Transverse colon (tissue), 4 donors: Measurements from ENCODE around the gene TNFRSF12A. TPM values are rescaled to one million over a fixed set of nuclear protein-coding genes. Genes with fewer than 3 reads are reported as not detected.

ENCODE experiments used
- DNase-seq: peaks from one replicate; pipeline ENCODE4 v3.0.0-alpha.2; 2019
- H3K27ac ChIP-seq, 4 donors: fragments of 200-600 bp; sonication (generic); 2 replicates each; pipeline ENCODE4 v1.5.1; 2016 to 2018; ENCODE audit warnings: inconsistent platforms in 4 of 4
- H3K27me3 ChIP-seq: fragments of 200-600 bp; sonication (generic); 2 replicates; pipeline ENCODE4 v1.5.1; 2017; ENCODE audit warnings: inconsistent platforms
- H3K36me3 ChIP-seq, 4 donors: fragments of 200-600 bp; sonication (generic); 2 replicates each; pipeline ENCODE4 v1.5.1; 2017 to 2019; ENCODE audit warnings: inconsistent platforms in 4 of 4
- H3K4me1 ChIP-seq, 4 donors: fragments of 200-600 bp; sonication (generic); 2 replicates each; pipeline ENCODE4 v1.5.1; 2017 to 2020; ENCODE audit warnings: inconsistent platforms in 4 of 4
- H3K4me3 ChIP-seq, 4 donors: fragments of 200-600 bp; sonication (generic); 1 replicate in 1 of 4; 2 replicates in 3 of 4; pipeline versions ENCODE4 v1.5.1 to v1.6.1; 2017 to 2019; ENCODE audit warnings: inconsistent platforms in 4 of 4
- H3K9me3 ChIP-seq, 2 donors: fragments of 200-600 bp; sonication (generic); 2 replicates each; pipeline ENCODE4 v1.5.1; 2017 to 2019; ENCODE audit warnings: inconsistent platforms in 2 of 2
- EP300 ChIP-seq: sonication (generic); formaldehyde crosslinking; IDR thresholded peaks from one replicate; pipeline ENCODE4 v1.6.1; 2017; ENCODE audit warnings: antibody characterized with exemption, low read depth
- POLR2A ChIP-seq: fragments of 450-650 bp; IDR thresholded peaks from one replicate; pipeline ENCODE4 v1.6.1; 2016; ENCODE audit warnings: antibody characterized with exemption, mild to moderate bottlenecking, moderate library complexity
- POLR2AphosphoS5 ChIP-seq, 3 donors: sonication (generic); formaldehyde crosslinking; IDR thresholded peaks; one replicate each; pipeline ENCODE4 v1.6.1; 2016; ENCODE audit warnings: antibody characterized with exemption in 3 of 3
- WGBS, 2 donors: methylation state at CpG; one replicate each; pipeline ENCODE4 v1.1.5; 2018; ENCODE audit warnings: low coverage in 1 of 2; 5-methylcytosine and 5-hydroxymethylcytosine counted together
- in situ Hi-C, 4 donors: fragments of 200-750 bp; cut with MboI; loops; one replicate each; pipeline versions ENCODE4 v1.15.0 to v1.15.1; 2017; ENCODE audit warnings: low sequenced_read_pairs in 3 of 4, low pct_ligation_motif_present in 1 of 4, low pct_unique_long_range_greater_than_20kb in 1 of 4
- intact Hi-C: fragments of 100-400 bp; cut with DNase I; formaldehyde crosslinking; loops from one replicate; pipeline ENCODE4 v1.15.1; 2023; ENCODE audit warnings: low total_unique reads
- total RNA-seq, 4 donors: library from RNA; depleted of rRNA; stranded (reverse); fragments of >200 nt; gene quantifications; one replicate each; pipeline ENCODE4 v1.1.0, GENCODE V29; 2016
- TF ChIP-seq, protein P1 (sequence below), 5 experiments: fragments of 200-600 bp in 3 of 5; fragments of 450-650 bp in 2 of 5; sonication (generic) in 3 of 5; IDR thresholded peaks; 1 replicate in 2 of 5; 2 replicates in 3 of 5; pipeline ENCODE4 v1.5.1; 2016 to 2017; ENCODE audit warnings: antibody characterized with exemption in 5 of 5, inconsistent platforms in 3 of 5, mild to moderate bottlenecking in 2 of 5, moderate library complexity in 1 of 5

Gene TNFRSF12A
- total RNA-seq, 4 donors from 2014 or later: 13.3 to 50.5 (median 19.9) TPM

DNA sequence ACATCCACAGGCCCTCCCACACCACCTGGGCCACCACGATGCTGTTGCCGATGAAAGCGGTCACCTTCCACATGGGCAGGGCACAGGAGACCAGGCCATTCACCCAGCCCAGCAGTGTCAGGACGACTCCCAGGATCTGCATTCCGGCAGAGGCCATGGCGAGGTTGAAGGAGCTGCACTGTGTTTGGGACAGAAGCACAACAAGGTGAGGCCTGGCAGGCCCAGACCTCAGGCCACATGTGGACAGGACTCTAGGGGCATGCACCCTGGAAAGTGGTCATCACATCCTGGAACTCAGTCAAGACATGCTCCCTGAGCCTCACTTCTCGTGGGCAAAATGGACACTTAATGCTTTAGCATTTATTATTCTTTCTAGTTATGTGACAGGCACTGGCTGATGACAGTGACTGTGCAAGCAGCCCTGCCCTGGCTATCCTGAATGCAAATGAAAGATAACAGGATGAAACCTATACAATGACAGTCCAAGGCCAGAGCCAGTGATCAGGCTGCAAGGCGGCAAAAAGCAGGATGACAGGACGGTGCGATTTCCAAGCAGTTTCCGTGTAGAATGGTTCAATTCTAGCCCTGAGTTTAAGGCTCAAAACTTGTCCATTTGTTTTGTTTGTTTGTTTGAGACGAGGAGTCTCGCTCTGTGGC, 4.2 kb upstream of the TNFRSF12A start:
- in situ Hi-C loops: no loop called here
- Histone ChIP-seq H3K27ac (no peak overlapping the region), H3K4me1 (peaks cover 3 to 28% (median 13%) of the 10 kb centered on the region in 4 donors), H3K4me3 (no peak overlapping the region), H3K9me3 (no peaks in the 10 kb centered on the region), H3K36me3 (no peaks in the 10 kb centered on the region), H3K27me3 (peaks cover 47% of the 10 kb centered on the region)
- 81 to 100% methylated on average over 3 to 12 of the region's 13 CpGs for WGBS, 2 donors
- no peak for DNase-seq
- intact Hi-C loops: no loop called here
- no peak for TF ChIP-seq EP300
- TF ChIP-seq, protein P1, sequence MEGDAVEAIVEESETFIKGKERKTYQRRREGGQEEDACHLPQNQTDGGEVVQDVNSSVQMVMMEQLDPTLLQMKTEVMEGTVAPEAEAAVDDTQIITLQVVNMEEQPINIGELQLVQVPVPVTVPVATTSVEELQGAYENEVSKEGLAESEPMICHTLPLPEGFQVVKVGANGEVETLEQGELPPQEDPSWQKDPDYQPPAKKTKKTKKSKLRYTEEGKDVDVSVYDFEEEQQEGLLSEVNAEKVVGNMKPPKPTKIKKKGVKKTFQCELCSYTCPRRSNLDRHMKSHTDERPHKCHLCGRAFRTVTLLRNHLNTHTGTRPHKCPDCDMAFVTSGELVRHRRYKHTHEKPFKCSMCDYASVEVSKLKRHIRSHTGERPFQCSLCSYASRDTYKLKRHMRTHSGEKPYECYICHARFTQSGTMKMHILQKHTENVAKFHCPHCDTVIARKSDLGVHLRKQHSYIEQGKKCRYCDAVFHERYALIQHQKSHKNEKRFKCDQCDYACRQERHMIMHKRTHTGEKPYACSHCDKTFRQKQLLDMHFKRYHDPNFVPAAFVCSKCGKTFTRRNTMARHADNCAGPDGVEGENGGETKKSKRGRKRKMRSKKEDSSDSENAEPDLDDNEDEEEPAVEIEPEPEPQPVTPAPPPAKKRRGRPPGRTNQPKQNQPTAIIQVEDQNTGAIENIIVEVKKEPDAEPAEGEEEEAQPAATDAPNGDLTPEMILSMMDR (IDR thresholded peaks at IDR 0.05): no peak
- TF ChIP-seq POLR2A: no peak
- no peak for TF ChIP-seq POLR2AphosphoS5 (IDR thresholded peaks at IDR 0.05)

DNA sequence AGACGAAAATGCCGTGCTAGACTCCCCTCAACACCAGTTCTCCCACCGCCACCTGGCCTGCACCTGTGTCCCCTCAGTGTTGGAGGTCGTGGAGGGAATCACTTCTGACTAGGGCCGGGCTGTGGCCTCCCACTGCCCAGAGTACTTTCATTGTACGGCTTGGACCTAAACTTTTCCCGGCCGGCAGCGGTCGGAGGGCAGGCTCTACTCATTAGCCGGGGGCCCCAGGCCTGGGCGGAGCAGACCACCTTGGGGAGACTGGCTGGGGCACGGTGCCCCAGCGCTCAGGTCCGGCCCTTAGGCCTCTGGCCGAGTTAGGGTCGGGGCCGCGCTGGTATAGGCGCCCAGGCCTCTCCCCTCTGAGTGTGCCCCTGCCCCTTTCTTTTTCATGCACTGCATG, 2.8 kb upstream of the TNFRSF12A start:
- DNase-seq: no peak
- H3K36me3 ChIP-seq: no peaks in the 10 kb centered on the region

DNA sequence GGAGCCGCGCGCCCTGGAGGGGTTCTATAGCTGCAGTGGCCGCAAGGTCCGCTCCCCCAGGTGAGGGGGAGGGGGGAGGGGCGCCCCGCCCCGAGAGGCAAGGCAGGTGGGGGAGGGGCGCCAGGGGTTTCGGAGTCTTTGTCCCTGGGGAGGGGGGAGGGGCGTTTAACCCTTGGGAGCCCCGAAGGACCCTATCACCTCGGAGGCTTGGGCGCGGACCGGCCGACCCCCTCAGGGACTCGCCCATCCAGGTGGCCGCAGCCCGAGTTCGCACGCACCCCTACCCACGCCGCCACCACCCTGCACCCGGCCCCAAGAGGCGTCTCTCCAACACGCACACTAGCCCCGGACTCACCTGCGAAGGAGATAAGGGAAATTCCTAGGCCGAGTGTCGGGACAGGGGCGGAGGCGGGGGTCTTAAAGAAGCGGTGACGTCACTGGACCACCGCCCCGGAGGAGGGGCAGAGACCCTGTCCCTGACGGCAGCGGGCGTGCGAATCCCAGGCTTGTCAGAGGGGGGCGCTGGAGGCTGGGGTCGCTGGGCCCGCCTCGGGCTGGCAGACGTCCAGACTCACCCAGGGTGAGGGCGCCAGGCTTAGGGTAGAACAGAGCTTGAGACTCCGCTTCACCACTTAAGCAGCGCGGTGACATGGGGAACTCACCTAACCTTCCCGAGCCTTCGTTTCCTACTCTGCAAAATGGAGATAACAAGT, 2.2 kb upstream of the TNFRSF12A start, which contains the start of gene CLDN6:
CLDN6 (minus strand) TSS at position 390 of the 713 bp plus-strand sequence. CDS start 2,162 bp downstream, outside the sequence.
- Histone ChIP-seq H3K36me3 (no peaks in the 10 kb centered on the region), H3K27ac (no peak within 1 kb of the TSS), H3K4me3 (no peak within 1 kb of the TSS), H3K4me1 (peaks cover 20 to 38% (median 32%) of the 10 kb centered on the region in 4 donors), H3K9me3 (no peaks in the 10 kb centered on the region), H3K27me3 (peaks cover 32% of the 10 kb centered on the region)
- TF ChIP-seq EP300 (no peak), POLR2A (no peak)
- in situ Hi-C loops (no loop called here), intact Hi-C loops (no loop called here)
- peak; percentile 32 for DNase-seq
- WGBS, 2 donors: 20% methylated on average over 32 of the region's 52 CpGs; no CpG with 5 or more reads in 1 of the 2 donors

More for the DNA sequence above, 2.8 kb upstream of the TNFRSF12A start:
- Histone ChIP-seq H3K27me3 (peaks cover 39% of the 10 kb centered on the region), H3K9me3 (no peaks in the 10 kb centered on the region), H3K4me3 (no peak overlapping the region), H3K4me1 (peaks cover 14 to 37% (median 26%) of the 10 kb centered on the region in 4 donors), H3K27ac (no peak overlapping the region)
- in situ Hi-C loops (no loop called here), intact Hi-C loops (no loop called here)
- 70% methylated on average over 19 of the region's 20 CpGs; no CpG with 5 or more reads in 1 of the 2 donors for WGBS, 2 donors
- TF ChIP-seq, protein P1 (IDR thresholded peaks at IDR 0.05): no peak
- TF ChIP-seq POLR2A (no peak), EP300 (no peak), POLR2AphosphoS5 (IDR thresholded peaks at IDR 0.05) (no peak)

DNA sequence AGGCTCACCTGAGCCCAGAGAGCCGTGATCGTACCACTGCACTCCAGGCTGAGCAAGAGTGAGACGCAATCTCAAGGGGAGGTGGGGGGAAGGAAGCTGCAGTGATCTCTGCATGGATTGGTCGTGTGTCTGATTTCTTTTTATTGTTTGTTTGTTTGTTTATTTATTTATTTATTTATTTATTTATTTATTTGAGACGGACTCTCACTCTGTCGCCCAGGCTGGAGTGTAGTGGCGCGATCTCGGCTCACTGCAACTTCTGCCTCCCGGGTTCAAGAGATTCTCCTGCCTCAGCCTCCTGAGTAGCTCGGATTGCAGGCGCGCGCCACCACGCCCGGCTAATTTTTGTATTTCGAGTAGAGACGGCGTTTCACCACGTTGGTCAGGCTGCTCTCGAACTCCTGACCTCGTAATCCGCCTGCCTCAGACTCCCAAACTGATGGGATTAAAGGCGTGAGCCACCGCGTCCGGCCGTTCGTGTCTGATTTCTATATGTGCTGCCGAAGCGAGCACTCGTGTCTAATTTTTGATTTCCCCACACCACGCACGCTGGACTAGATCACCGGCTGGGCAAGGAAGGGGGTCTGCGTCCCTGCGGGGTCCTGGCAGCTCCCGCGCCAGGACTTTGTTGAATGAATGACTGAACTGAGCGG, 448 bp upstream of the TNFRSF12A start:
- Histone ChIP-seq H3K27ac (peak overlapping the region; percentile 92 to 94 (median 93)), H3K27me3 (peaks cover 21% of the 10 kb centered on the region), H3K36me3 (no peaks in the 10 kb centered on the region), H3K4me1 (peaks cover 24 to 52% (median 43%) of the 10 kb centered on the region in 4 donors), H3K9me3 (no peaks in the 10 kb centered on the region), H3K4me3 (peak overlapping the region; percentile 2 to 66 (median 52))
- TF ChIP-seq, protein P1 (IDR thresholded peaks at IDR 0.05): no peak
- TF ChIP-seq POLR2AphosphoS5 (IDR thresholded peaks at IDR 0.05) (no peak), EP300 (no peak), POLR2A (no peak)
- no peak for DNase-seq
- in situ Hi-C loops (no loop called here), intact Hi-C loops (no loop called here)
- WGBS, 2 donors: 36% methylated on average over 37 of the region's 40 CpGs; no CpG with 5 or more reads in 1 of the 2 donors
